ENCODE measurements around the gene KYAT1. TPM values are rescaled to one million over a fixed set of nuclear protein-coding genes. Genes with fewer than 3 reads are reported as not detected.
A peak's percentile ranks its signal among the peaks of the same experiment; 100 is the strongest.

KYAT1 gene
- total and polyA plus RNA-seq, 2 of the 13 experiments (the other 11 are each of a cell fraction or from before 2014, with no cell fraction given): 9.2 to 46.5 TPM

GRCh38 chr9:128786681-128787601 lies 94.8 kb downstream of the KYAT1 start, which contains the start of gene TBC1D13 (continued):
- peak; percentile 95 for TF ChIP-seq ZNF567 (CRISPR knock-in tag; IDR thresholded peaks at IDR 0.05; ENCODE audit: borderline replicate concordance)
- TF ChIP-seq MXD1 (CRISPR knock-in tag; IDR thresholded peaks at IDR 0.05): peak; percentile 98
- TF ChIP-seq SMARCE1 (IDR thresholded peaks at IDR 0.05; ENCODE audit: borderline replicate concordance): no peak
- TF ChIP-seq TRIM22 (IDR thresholded peaks at IDR 0.05): no peak
- no peak for TF ChIP-seq ZFP36L2 (CRISPR knock-in tag; IDR thresholded peaks at IDR 0.05)
- TF ChIP-seq ZNF253 (CRISPR knock-in tag; IDR thresholded peaks at IDR 0.05; ENCODE audit: borderline replicate concordance): peak; percentile 96
- peak; percentile 61; the same call in 1 of the 2 replicates for TF ChIP-seq ZNF101 (CRISPR knock-in tag; IDR thresholded peaks at IDR 0.05; ENCODE audit: borderline replicate concordance, low read depth)
- TF ChIP-seq ARID5B (CRISPR knock-in tag; IDR thresholded peaks at IDR 0.05): peak; percentile 82
- TF ChIP-seq MNT (IDR thresholded peaks at IDR 0.05): peak; percentile 72
- TF ChIP-seq ZBTB44 (CRISPR knock-in tag; IDR thresholded peaks at IDR 0.05): peak; percentile 63; the same call in 1 of the 2 replicates
- no peak; the same call in 1 of the 2 replicates for TF ChIP-seq ZNF160 (CRISPR knock-in tag; IDR thresholded peaks at IDR 0.05)
- peak; percentile 82 for TF ChIP-seq ZSCAN25 (CRISPR knock-in tag; IDR thresholded peaks at IDR 0.05)
- peak; percentile 98 for TF ChIP-seq ZNF816 (CRISPR knock-in tag; IDR thresholded peaks at IDR 0.05; ENCODE audit: borderline replicate concordance)
- peak; percentile 63; the same call in 1 of the 2 replicates for TF ChIP-seq ZNF264 (CRISPR knock-in tag; IDR thresholded peaks at IDR 0.05)
- TF ChIP-seq ISL2 (CRISPR knock-in tag; IDR thresholded peaks at IDR 0.05): peak; percentile 76
- TF ChIP-seq HNRNPH1 (optimal IDR thresholded peaks at IDR 0.05; ENCODE audit: low read depth, low read length): no peak
- TF ChIP-seq ZBTB2 (CRISPR knock-in tag; IDR thresholded peaks at IDR 0.05; ENCODE audit: low read depth): peak; percentile 99
- TF ChIP-seq HMG20A (CRISPR knock-in tag; IDR thresholded peaks at IDR 0.05; ENCODE audit: borderline replicate concordance): no peak
